ENCODE data around the gene HSP90AA1. TPM values are rescaled to one million over a fixed set of nuclear protein-coding genes. Genes with fewer than 3 reads are reported as not detected.
"Not testable (repeated sequence)": the region's sequence is repeated elsewhere in the genome, so short reads cannot be mapped to it uniquely, and the experiment has no call there.

HSP90AA1 gene
- total and polyA plus RNA-seq, 10 donors = 98.3 to 395 (median 209) TPM

GRCh38 chr14:102079700-102079979 is 7.2 kb downstream of the HSP90AA1 start:
- peaks cover 20 to 40% (median 29%) of the 10 kb centered on the region in 6 donors for H3K4me1 ChIP-seq
- H3K27ac ChIP-seq = no peak overlapping the region
- intact Hi-C loops (cut with DNase I; ENCODE audit: low total_unique reads) = no loop called here
- H3K36me3 ChIP-seq = peaks cover 5 to 83% (median 67%) of the 10 kb centered on the region in 6 donors
- H3K4me3 ChIP-seq = no peak overlapping the region
- no peak for DNase-seq
- H3K9me3 ChIP-seq = no peaks in the 10 kb centered on the region
- TF ChIP-seq POLR2A (IDR thresholded peaks at IDR 0.05) = no peak
- TF ChIP-seq POLR2AphosphoS5 (IDR thresholded peaks at IDR 0.05) = no peak
- TF ChIP-seq, protein P1, sequence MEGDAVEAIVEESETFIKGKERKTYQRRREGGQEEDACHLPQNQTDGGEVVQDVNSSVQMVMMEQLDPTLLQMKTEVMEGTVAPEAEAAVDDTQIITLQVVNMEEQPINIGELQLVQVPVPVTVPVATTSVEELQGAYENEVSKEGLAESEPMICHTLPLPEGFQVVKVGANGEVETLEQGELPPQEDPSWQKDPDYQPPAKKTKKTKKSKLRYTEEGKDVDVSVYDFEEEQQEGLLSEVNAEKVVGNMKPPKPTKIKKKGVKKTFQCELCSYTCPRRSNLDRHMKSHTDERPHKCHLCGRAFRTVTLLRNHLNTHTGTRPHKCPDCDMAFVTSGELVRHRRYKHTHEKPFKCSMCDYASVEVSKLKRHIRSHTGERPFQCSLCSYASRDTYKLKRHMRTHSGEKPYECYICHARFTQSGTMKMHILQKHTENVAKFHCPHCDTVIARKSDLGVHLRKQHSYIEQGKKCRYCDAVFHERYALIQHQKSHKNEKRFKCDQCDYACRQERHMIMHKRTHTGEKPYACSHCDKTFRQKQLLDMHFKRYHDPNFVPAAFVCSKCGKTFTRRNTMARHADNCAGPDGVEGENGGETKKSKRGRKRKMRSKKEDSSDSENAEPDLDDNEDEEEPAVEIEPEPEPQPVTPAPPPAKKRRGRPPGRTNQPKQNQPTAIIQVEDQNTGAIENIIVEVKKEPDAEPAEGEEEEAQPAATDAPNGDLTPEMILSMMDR (IDR thresholded peaks at IDR 0.05 in 8 of 11, conservative IDR thresholded peaks at IDR 0.05 in 3 of 11) = no peak
- no peaks in the 10 kb centered on the region for H3K27me3 ChIP-seq (replicated peaks in 1 of 7)

- no peak overlapping the region for H3K27ac ChIP-seq
- no peaks in the 10 kb centered on the region for H3K9me3 ChIP-seq
- no peaks in the 10 kb centered on the region for H3K27me3 ChIP-seq (replicated peaks in 1 of 7)
- no peak for DNase-seq
- WGBS, 5 donors = 87 to 94% (median 88%) methylated on average over 10 of the region's 10 CpGs
- intact Hi-C loops (cut with DNase I; ENCODE audit: low total_unique reads) = no loop called here
- H3K4me3 ChIP-seq = no peak overlapping the region
- peak in 1 of 3 donors; percentile 10 for TF ChIP-seq POLR2AphosphoS5 (IDR thresholded peaks at IDR 0.05)
- TF ChIP-seq, protein P1 (IDR thresholded peaks at IDR 0.05 in 8 of 11, conservative IDR thresholded peaks at IDR 0.05 in 3 of 11) = no peak
- peaks cover 16 to 34% (median 24%) of the 10 kb centered on the region in 6 donors for H3K4me1 ChIP-seq
- H3K36me3 ChIP-seq = peaks cover 5 to 77% (median 61%) of the 10 kb centered on the region in 6 donors
These were observed 7.8 kb downstream of the HSP90AA1 start for GRCh38 chr14:102078831-102079699.

DNA sequence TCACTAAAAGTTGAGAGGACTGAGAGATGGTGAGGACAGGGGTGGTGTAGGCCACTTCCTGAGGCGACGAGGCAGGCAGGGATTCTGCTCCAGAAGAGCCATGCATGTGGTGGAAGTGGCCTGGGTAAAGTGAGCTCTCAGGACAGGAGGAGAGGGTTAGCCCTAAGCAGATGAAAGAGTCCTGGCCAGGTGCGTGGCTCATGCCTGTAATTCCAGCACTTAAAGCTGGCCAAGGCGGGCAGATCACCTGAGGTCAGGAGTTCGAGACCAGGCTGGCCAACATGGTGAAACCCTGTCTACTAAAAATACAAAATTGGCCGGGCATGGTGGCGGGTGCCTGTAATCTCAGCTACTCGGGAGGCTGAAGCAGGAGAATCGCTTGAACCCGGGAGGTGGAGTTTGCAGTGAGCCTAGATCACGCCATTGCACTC is 8.5 kb downstream of the HSP90AA1 start:
- 92 to 98% (median 95%) methylated on average over 11 of the region's 11 CpGs for WGBS, 5 donors
- H3K27me3 ChIP-seq (replicated peaks in 1 of 7); H3K27ac ChIP-seq; H3K9me3 ChIP-seq; intact Hi-C loops (cut with DNase I; ENCODE audit: low total_unique reads); H3K4me3 ChIP-seq: not testable (repeated sequence)
- TF ChIP-seq POLR2AphosphoS5 (IDR thresholded peaks at IDR 0.05) = peak in 1 of 3 donors; percentile 14
- DNase-seq = peak; percentile 51
- Histone ChIP-seq H3K4me1 (peaks cover 9 to 27% (median 17%) of the 10 kb centered on the region in 6 donors), H3K36me3 (peaks cover 2 to 70% (median 54%) of the 10 kb centered on the region in 6 donors)

DNA sequence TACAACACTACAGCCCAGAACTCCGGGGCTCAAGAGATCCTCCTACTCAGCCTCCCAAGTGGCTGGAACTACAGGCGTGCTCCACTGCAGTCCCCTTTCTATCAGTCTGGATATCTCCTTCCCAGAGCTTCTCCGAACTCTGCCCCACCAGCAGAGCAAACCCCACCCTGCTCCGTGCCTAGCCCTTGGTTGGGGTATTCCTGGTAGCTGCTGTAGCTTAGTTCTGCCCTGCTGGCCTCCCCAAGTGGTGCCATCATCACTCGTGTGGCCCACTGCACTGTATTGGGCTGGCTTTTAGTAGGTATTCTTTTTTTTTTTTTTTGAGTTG is 9.5 kb downstream of the HSP90AA1 start:
- Histone ChIP-seq H3K9me3 (peaks cover 0 to 4% (median 0%) of the 10 kb centered on the region in 8 donors), H3K4me3 (no peak overlapping the region), H3K27ac (no peak overlapping the region), H3K36me3 (peaks cover 0 to 60% (median 44%) of the 10 kb centered on the region in 6 donors), H3K4me1 (peaks cover 0 to 17% (median 7%) of the 10 kb centered on the region in 6 donors), H3K27me3 (replicated peaks in 1 of 7) (no peaks in the 10 kb centered on the region)
- DNase-seq = peak; percentile 39
- TF ChIP-seq POLR2AphosphoS5 (IDR thresholded peaks at IDR 0.05) (no peak), POLR2A (IDR thresholded peaks at IDR 0.05) (no peak)
- TF ChIP-seq, protein P1 (IDR thresholded peaks at IDR 0.05 in 8 of 11, conservative IDR thresholded peaks at IDR 0.05 in 3 of 11) = no peak
- 77 to 90% (median 88%) methylated on average over 5 of the region's 5 CpGs for WGBS, 5 donors
- intact Hi-C loops (cut with DNase I; ENCODE audit: low total_unique reads) = no loop called here

Measured in spleen (tissue), 11 donors.